Calu3 (cell line): ENCODE data around the gene PRKN. TPM values are rescaled to one million over a fixed set of nuclear protein-coding genes. Genes with fewer than 3 reads are reported as not detected.

Experiments
- BruUV-seq: library from RNA; stranded (reverse); fragments of 400-500 nt; replicated peaks from 2 replicates; lab custom pipeline; 2021; lab: Mats Ljungman, UMichigan
- CTCF ChIA-PET: fragments of 300-600 bp; sonication (Branson Sonifier 250); formaldehyde crosslinking; loops from one replicate; lab custom pipeline; 2022; ENCODE audit warnings: antibody characterized with exemption; lab: Charles Lee
- DNase-seq: peaks from one replicate; pipeline ENCODE4 v3.0.0; 2022
- H3K27ac Mint-ChIP-seq: one replicate; pipeline ENCODE4 v1.8.0; 2022; ENCODE audit warnings: mixed read lengths; ENCODE audit not compliant: unreplicated experiment
- H3K27me3 Mint-ChIP-seq: one replicate; pipeline ENCODE4 v1.8.0; 2022; ENCODE audit warnings: mixed read lengths; ENCODE audit not compliant: unreplicated experiment
- H3K36me3 Mint-ChIP-seq: one replicate; pipeline ENCODE4 v1.8.0; 2022; ENCODE audit warnings: mild to moderate bottlenecking, moderate library complexity, mixed read lengths; ENCODE audit not compliant: insufficient read depth, unreplicated experiment
- H3K4me1 Mint-ChIP-seq: one replicate; pipeline ENCODE4 v1.8.0; 2022; ENCODE audit warnings: mild to moderate bottlenecking, low read depth, mixed read lengths; ENCODE audit not compliant: unreplicated experiment
- H3K4me3 Mint-ChIP-seq: one replicate; pipeline ENCODE4 v1.8.0; 2022; ENCODE audit warnings: mild to moderate bottlenecking, low read depth, moderate library complexity, mixed read lengths; ENCODE audit not compliant: unreplicated experiment
- H3K9me3 Mint-ChIP-seq: one replicate; pipeline ENCODE4 v1.8.0; 2022; ENCODE audit warnings: low read depth, mixed read lengths; ENCODE audit not compliant: unreplicated experiment
- CTCF ChIP-seq: fragments of 200-600 bp; IDR thresholded peaks from one replicate; pipeline ENCODE4 v1.8.0; 2022; ENCODE audit warnings: antibody characterized with exemption; ENCODE audit not compliant: unreplicated experiment
- intact Hi-C: fragments of 100-400 bp; cut with micrococcal nuclease; formaldehyde crosslinking; loops from one replicate; pipeline ENCODE4 v1.10.0; 2022; ENCODE audit not compliant: unreplicated experiment
- total RNA-seq: library from RNA; stranded (reverse); gene quantifications from 2 replicates; pipeline ENCODE4 v1.2.3, GENCODE V29; 2022

The PRKN gene
- total RNA-seq, 1 experiment from 2014 or later = 3.8 TPM

- CTCF ChIA-PET = no interaction called here
- intact Hi-C loops = no loop called here
- DNase-seq = no peak
- H3K27me3 Mint-ChIP-seq = no peaks in the 10 kb centered on the region
- no peaks in the 10 kb centered on the region for H3K4me1 Mint-ChIP-seq
- no peak for TF ChIP-seq CTCF
- H3K27ac Mint-ChIP-seq = no peak overlapping the region
- H3K9me3 Mint-ChIP-seq = no peaks in the 10 kb centered on the region
- H3K36me3 Mint-ChIP-seq = peaks cover 5% of the 10 kb centered on the region
- no peak overlapping the region for H3K4me3 Mint-ChIP-seq
- BruUV-seq = no TSS peak
Measured at GRCh38 chr6:161348628-161348994, 1379.0 kb downstream of the PRKN start.

GRCh38 chr6:161347988-161348627 is 1379.5 kb downstream of the PRKN start:
- intact Hi-C loops = no loop called here

GRCh38 chr6:161347125-161347524 is 1380.4 kb downstream of the PRKN start:
- Mint-ChIP-seq H3K27me3 (no peaks in the 10 kb centered on the region), H3K4me3 (no peak overlapping the region), H3K9me3 (no peaks in the 10 kb centered on the region), H3K4me1 (no peaks in the 10 kb centered on the region), H3K27ac (no peak overlapping the region), H3K36me3 (peaks cover 5% of the 10 kb centered on the region)
- no peak for DNase-seq
- CTCF ChIA-PET = interaction anchor here (0.7 to 1.1 kb wide), 2 partner anchors 24 to 240 kb away, joined by 3 to 4 read pairs; no protein-coding TSS in a partner anchor
- no TSS peak for BruUV-seq
- intact Hi-C loops = no loop called here
- no peak for TF ChIP-seq CTCF

More at GRCh38 chr6:161347988-161348627, 1379.5 kb downstream of the PRKN start:
- Mint-ChIP-seq H3K9me3 (no peaks in the 10 kb centered on the region), H3K4me1 (no peaks in the 10 kb centered on the region), H3K27me3 (no peaks in the 10 kb centered on the region), H3K4me3 (no peak overlapping the region), H3K27ac (no peak overlapping the region), H3K36me3 (peaks cover 5% of the 10 kb centered on the region)
- TF ChIP-seq CTCF = no peak
- CTCF ChIA-PET = interaction anchor here (1.1 kb wide), 1 partner anchor 23 kb away, joined by 3 read pairs; no protein-coding TSS in a partner anchor
- no peak for DNase-seq
- no TSS peak for BruUV-seq

- peaks cover 5% of the 10 kb centered on the region for H3K36me3 Mint-ChIP-seq
- no peaks in the 10 kb centered on the region for H3K27me3 Mint-ChIP-seq
- intact Hi-C loops = no loop called here
- no peak overlapping the region for H3K4me3 Mint-ChIP-seq
- no TSS peak for BruUV-seq
- no peak for TF ChIP-seq CTCF
- no peaks in the 10 kb centered on the region for H3K4me1 Mint-ChIP-seq
- H3K27ac Mint-ChIP-seq = no peak overlapping the region
- CTCF ChIA-PET = interaction anchor here (0.7 kb wide), 1 partner anchor 240 kb away, joined by 4 read pairs; no protein-coding TSS in a partner anchor
- H3K9me3 Mint-ChIP-seq = no peaks in the 10 kb centered on the region
- DNase-seq = no peak
Measured at GRCh38 chr6:161346717-161347116, 1380.8 kb downstream of the PRKN start.
